Esophagus muscularis mucosa (tissue), 4 donors: ENCODE data around the gene MYO16. TPM values are rescaled to one million over a fixed set of nuclear protein-coding genes. Genes with fewer than 3 reads are reported as not detected.
A peak's percentile ranks its signal among the peaks of the same experiment; 100 is the strongest.

Source experiments
- DNase-seq: peaks from one replicate; pipeline ENCODE4 v3.0.0-alpha.2; 2017; ENCODE audit errors: extremely low spot score
- H3K27ac ChIP-seq, 4 donors: fragments of 200-600 bp; sonication (generic); replicated peaks in 1 of 4; 1 replicate in 3 of 4; 2 replicates in 1 of 4; pipeline ENCODE4 v1.5.1; 2016 to 2019; ENCODE audit warnings: mild to moderate bottlenecking in 1 of 4
- H3K27me3 ChIP-seq, 4 donors: fragments of 200-600 bp; sonication (generic); one replicate each; pipeline versions ENCODE4 v1.5.1 to v1.6.0; 2016 to 2019
- H3K36me3 ChIP-seq, 4 donors: fragments of 200-600 bp; sonication (generic); one replicate each; pipeline ENCODE4 v1.5.1; 2016 to 2019
- H3K4me1 ChIP-seq, 4 donors: fragments of 200-600 bp; sonication (generic); one replicate each; pipeline ENCODE4 v1.5.1; 2016 to 2019
- H3K4me3 ChIP-seq, 4 donors: fragments of 200-600 bp; sonication (generic); 1 replicate in 2 of 4; 2 replicates in 2 of 4; pipeline ENCODE4 v1.5.1; 2016 to 2019; ENCODE audit warnings: mild to moderate bottlenecking in 4 of 4, moderate library complexity in 1 of 4
- H3K9me3 ChIP-seq, 4 donors: fragments of 200-600 bp; sonication (generic); 1 replicate in 3 of 4; 2 replicates in 1 of 4; pipeline ENCODE4 v1.5.1; 2016 to 2019
- EP300 ChIP-seq: sonication (generic); formaldehyde crosslinking; IDR thresholded peaks from one replicate; pipeline ENCODE4 v1.6.1; 2017; ENCODE audit warnings: antibody characterized with exemption
- POLR2A ChIP-seq: fragments of 450-650 bp; IDR thresholded peaks from one replicate; pipeline ENCODE4 v1.6.1; 2017; ENCODE audit warnings: antibody characterized with exemption, moderate library complexity, mild to moderate bottlenecking, low read depth
- POLR2AphosphoS5 ChIP-seq, 2 donors: sonication (generic); formaldehyde crosslinking; IDR thresholded peaks; one replicate each; pipeline ENCODE4 v1.6.1; 2017; ENCODE audit warnings: antibody characterized with exemption in 2 of 2
- WGBS: methylation state at CpG from one replicate; pipeline ENCODE4 v1.1.5; 2018; 5-methylcytosine and 5-hydroxymethylcytosine counted together
- intact Hi-C: fragments of 100-400 bp; cut with DNase I; formaldehyde crosslinking; loops from one replicate; pipeline ENCODE4 v1.15.1; 2023
- total RNA-seq, 4 donors: library from RNA; depleted of rRNA; stranded (reverse); fragments of >200 nt; gene quantifications; one replicate each; pipeline versions ENCODE4 v1.1.0 to v1.2.1, GENCODE V29; 2016
- TF ChIP-seq, protein P1 (sequence below), 3 experiments: fragments of 200-600 bp in 2 of 3; fragments of 450-650 bp in 1 of 3; sonication (generic) in 2 of 3; IDR thresholded peaks; one replicate each; pipeline ENCODE4 v1.5.1; 2017 to 2019; ENCODE audit warnings: antibody characterized with exemption in 3 of 3, mild to moderate bottlenecking in 2 of 3, moderate library complexity in 1 of 3

The MYO16 gene
- total RNA-seq, 4 donors from 2014 or later = 1.2 to 3.7 (median 1.8) TPM

DNA sequence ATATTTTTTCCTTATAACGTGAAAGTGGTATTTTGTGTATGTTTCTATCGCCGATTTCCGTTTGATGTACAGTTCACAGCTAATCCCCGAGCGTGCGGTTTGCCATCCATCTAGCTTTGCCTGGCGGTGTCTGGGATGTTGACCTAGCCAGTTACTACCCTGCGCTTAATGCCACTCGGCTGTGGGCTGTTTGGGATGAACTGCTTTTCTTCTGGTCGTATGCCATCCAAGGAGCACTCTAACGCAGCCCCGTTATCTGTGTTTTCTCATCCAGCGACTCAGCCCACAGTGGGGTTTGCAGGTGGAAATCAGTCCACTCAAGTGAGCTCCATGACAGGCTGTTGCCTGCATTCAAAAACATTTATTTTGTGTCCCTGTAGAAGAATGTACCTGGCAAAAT, 512.3 kb downstream of the MYO16 start:
- H3K4me3 ChIP-seq = peak overlapping the region in 1 of 4 donors; percentile 56
- intact Hi-C loops = loop anchor here (5.0 kb wide), 1 partner anchor 641 kb away; no protein-coding TSS in a partner anchor
- H3K27me3 ChIP-seq = peaks cover 0 to 17% (median 0%) of the 10 kb centered on the region in 4 donors
- WGBS = 91% methylated on average over 14 of the region's 14 CpGs
- peaks cover 0 to 44% (median 32%) of the 10 kb centered on the region in 4 donors for H3K4me1 ChIP-seq
- no peak for TF ChIP-seq EP300
- TF ChIP-seq, protein P1, sequence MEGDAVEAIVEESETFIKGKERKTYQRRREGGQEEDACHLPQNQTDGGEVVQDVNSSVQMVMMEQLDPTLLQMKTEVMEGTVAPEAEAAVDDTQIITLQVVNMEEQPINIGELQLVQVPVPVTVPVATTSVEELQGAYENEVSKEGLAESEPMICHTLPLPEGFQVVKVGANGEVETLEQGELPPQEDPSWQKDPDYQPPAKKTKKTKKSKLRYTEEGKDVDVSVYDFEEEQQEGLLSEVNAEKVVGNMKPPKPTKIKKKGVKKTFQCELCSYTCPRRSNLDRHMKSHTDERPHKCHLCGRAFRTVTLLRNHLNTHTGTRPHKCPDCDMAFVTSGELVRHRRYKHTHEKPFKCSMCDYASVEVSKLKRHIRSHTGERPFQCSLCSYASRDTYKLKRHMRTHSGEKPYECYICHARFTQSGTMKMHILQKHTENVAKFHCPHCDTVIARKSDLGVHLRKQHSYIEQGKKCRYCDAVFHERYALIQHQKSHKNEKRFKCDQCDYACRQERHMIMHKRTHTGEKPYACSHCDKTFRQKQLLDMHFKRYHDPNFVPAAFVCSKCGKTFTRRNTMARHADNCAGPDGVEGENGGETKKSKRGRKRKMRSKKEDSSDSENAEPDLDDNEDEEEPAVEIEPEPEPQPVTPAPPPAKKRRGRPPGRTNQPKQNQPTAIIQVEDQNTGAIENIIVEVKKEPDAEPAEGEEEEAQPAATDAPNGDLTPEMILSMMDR (IDR thresholded peaks at IDR 0.05) = no peak
- TF ChIP-seq POLR2AphosphoS5 (IDR thresholded peaks at IDR 0.05) = no peak
- no peak for TF ChIP-seq POLR2A
- no peaks in the 10 kb centered on the region for H3K9me3 ChIP-seq
- no peak for DNase-seq
- peak overlapping the region in 2 of 4 donors; percentile 31 to 35 for H3K27ac ChIP-seq
- no peaks in the 10 kb centered on the region for H3K36me3 ChIP-seq

DNA sequence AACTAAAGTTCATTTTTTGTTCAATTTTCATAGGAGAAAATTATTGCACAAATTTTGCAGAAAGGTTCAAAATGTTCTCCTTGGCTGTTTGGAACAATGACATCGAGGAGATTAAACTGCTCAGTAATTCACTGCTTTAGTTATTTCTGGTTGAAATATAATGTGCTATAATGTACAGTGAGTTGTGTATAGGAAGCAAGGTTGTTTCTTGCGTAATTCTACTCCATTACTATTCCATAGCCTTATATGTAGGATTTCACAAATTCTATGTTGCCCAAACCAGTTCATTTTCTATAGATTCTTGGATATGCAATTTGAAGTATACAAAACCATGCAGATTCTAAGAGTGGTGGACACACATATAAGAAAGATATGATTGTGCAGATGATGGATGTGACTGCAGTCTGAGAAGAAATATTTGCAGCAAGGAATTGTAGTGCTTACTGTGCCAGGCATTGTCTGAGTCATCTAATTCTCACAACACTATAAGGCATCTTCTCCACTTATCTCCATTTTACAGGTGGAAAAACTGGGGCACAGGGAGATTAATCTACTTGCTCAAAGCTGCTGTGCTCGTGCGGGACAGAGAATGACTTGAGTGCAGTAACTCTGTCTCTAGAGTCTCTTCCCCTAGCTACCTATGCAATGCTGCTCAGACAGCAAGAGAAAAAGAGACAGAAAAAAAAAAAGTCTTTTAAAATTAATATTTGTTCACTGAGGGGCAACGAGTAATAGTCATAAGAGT, 515.5 kb downstream of the MYO16 start:
- H3K4me1 ChIP-seq = peaks cover 0 to 63% (median 47%) of the 10 kb centered on the region in 4 donors
- peaks cover 0 to 15% (median 0%) of the 10 kb centered on the region in 4 donors for H3K27me3 ChIP-seq
- WGBS = 63% methylated on average over 5 of the region's 5 CpGs
- no peaks in the 10 kb centered on the region for H3K9me3 ChIP-seq
- no peak for DNase-seq
- TF ChIP-seq POLR2A = no peak
- TF ChIP-seq EP300 = no peak
- TF ChIP-seq, protein P1 (IDR thresholded peaks at IDR 0.05) = no peak
- TF ChIP-seq POLR2AphosphoS5 (IDR thresholded peaks at IDR 0.05) = no peak
- intact Hi-C loops = loop anchor here (5.0 kb wide), 2 partner anchors 637 to 962 kb away; no protein-coding TSS in a partner anchor
- H3K36me3 ChIP-seq = no peaks in the 10 kb centered on the region
- H3K27ac ChIP-seq = peak overlapping the region; percentile 33 to 81 (median 59)
- no peak overlapping the region for H3K4me3 ChIP-seq

DNA sequence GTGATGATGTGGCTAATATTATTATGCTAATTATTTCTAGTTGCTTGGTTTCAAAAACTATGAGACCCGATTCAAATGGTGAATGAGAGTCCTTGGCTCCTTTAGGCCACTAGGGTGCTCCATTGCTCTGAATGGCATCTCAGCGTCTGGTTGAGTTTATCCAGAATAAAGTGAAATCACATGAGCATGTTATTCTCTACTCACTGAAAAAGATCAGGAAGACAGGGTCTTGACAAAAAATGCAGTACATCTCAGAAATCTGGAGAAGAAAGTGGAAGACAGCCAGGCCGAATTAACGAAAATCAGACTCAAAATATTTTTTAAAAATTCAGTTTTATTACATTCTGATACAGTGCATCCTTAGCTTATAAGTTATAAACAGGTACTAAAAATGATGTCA, 516.2 kb downstream of the MYO16 start:
- no peak overlapping the region for H3K4me3 ChIP-seq
- H3K27me3 ChIP-seq = peaks cover 0 to 7% (median 0%) of the 10 kb centered on the region in 4 donors
- WGBS = 11% methylated on average over 4 of the region's 4 CpGs
- H3K9me3 ChIP-seq = no peaks in the 10 kb centered on the region
- H3K36me3 ChIP-seq = no peaks in the 10 kb centered on the region
- H3K4me1 ChIP-seq = peaks cover 0 to 56% (median 40%) of the 10 kb centered on the region in 4 donors
- peak overlapping the region; percentile 33 to 81 (median 62) for H3K27ac ChIP-seq
- intact Hi-C loops = loop anchor here (2.0 to 5.0 kb wide), 2 partner anchors 97 to 962 kb away; no protein-coding TSS in a partner anchor
- no peak for DNase-seq
- TF ChIP-seq POLR2AphosphoS5 (IDR thresholded peaks at IDR 0.05) = peak; percentile 37 to 68
- TF ChIP-seq, protein P1 (IDR thresholded peaks at IDR 0.05) = peak; percentile 77 to 84 (median 80)
- no peak for TF ChIP-seq POLR2A
- TF ChIP-seq EP300 = no peak

DNA sequence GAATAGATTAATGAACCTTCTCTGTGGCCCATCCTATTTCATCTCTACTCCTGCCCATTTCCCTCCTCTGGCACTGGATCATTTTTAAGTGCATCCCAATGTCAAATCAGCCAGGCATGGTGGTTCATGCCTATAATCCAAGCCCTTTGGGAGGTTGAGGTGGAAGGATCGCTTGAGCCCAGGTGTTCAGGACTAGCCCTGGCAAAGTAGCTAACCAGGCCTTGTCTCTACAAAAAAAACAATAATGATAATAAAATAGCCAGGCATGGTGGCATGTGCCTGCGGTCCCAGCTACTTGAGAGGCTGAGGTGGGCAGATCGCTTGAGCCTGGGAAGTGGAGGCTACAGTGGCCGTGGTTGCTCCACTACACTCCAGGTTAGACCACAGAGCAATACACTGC, 517.0 kb downstream of the MYO16 start:
- WGBS = 95% methylated on average over 4 of the region's 4 CpGs
- TF ChIP-seq POLR2AphosphoS5 (IDR thresholded peaks at IDR 0.05) (no peak), EP300 (no peak), POLR2A (no peak)
- TF ChIP-seq, protein P1 (IDR thresholded peaks at IDR 0.05) = no peak
- no peak overlapping the region for H3K4me3 ChIP-seq
- peaks cover 0 to 49% (median 34%) of the 10 kb centered on the region in 4 donors for H3K4me1 ChIP-seq
- no peaks in the 10 kb centered on the region for H3K36me3 ChIP-seq
- DNase-seq = no peak
- H3K27me3 ChIP-seq = no peaks in the 10 kb centered on the region
- no peaks in the 10 kb centered on the region for H3K9me3 ChIP-seq
- peak overlapping the region; percentile 54 to 81 (median 62) for H3K27ac ChIP-seq
- intact Hi-C loops = loop anchor here (2.0 to 5.0 kb wide), 2 partner anchors 96 to 961 kb away; no protein-coding TSS in a partner anchor
